ENCODE data around the gene ANKS1A. TPM values are rescaled to one million over a fixed set of nuclear protein-coding genes. Genes with fewer than 3 reads are reported as not detected.

The ANKS1A gene
- total RNA-seq, 2 donors from 2014 or later: 34.9 to 36.4 TPM

DNA sequence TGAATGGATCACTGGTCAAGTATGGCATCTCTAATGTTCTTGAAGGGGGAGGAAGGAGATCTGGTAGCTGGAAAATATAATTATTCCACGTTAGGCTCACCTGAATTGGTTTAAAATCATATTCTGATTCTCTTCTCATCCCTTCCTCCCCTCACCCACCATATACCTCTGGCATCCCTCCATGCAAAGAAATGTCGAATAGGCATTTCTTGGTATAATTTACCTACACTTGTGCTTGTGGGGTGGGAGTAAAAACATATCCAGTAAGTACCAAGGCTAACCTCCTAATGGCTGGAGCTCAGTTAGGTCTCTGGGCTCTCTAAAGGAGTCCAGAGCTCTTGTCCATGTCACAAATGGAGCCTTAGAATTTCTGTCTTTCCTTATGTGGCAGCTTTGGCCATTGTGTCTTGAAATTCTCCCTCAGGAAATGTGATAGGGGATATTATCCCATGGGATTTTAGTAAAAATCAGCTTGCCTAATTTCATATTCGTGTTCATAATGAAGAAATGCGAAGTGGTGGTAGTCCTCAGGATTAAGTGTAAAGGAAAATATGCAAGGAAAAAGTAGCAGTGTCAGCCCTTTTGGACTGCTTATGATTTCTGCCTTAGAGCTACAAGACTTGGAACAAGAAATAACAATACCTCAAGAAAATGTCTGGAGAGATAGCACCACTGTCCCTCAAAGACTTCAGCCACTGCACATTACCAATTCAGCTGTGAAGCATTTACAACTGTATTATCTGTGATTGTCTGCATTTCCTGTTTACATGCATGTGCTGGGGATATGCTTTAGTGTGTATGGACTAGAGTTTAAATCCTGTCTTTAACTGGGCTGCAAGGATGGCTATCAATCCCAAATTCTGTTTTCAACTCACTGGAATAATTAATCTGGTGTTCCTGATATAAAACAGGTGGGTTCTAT is 13.5 kb upstream of the ANKS1A start:
- peaks cover 21% of the 10 kb centered on the region for H3K4me1 Mint-ChIP-seq
- no peak overlapping the region for H3K4me3 Mint-ChIP-seq
- no peak overlapping the region for H3K27ac ChIP-seq (ENCODE audit: low read depth, low read length)
- H3K9ac ChIP-seq (ENCODE audit: extremely low read depth, low read length, poor library complexity, severe bottlenecking): no peak overlapping the region
- peak overlapping the region; percentile 77 for H3K27ac Mint-ChIP-seq
- no peak for DNase-seq
- TF ChIP-seq, protein P1, sequence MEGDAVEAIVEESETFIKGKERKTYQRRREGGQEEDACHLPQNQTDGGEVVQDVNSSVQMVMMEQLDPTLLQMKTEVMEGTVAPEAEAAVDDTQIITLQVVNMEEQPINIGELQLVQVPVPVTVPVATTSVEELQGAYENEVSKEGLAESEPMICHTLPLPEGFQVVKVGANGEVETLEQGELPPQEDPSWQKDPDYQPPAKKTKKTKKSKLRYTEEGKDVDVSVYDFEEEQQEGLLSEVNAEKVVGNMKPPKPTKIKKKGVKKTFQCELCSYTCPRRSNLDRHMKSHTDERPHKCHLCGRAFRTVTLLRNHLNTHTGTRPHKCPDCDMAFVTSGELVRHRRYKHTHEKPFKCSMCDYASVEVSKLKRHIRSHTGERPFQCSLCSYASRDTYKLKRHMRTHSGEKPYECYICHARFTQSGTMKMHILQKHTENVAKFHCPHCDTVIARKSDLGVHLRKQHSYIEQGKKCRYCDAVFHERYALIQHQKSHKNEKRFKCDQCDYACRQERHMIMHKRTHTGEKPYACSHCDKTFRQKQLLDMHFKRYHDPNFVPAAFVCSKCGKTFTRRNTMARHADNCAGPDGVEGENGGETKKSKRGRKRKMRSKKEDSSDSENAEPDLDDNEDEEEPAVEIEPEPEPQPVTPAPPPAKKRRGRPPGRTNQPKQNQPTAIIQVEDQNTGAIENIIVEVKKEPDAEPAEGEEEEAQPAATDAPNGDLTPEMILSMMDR (conservative IDR thresholded peaks at IDR 0.05): no peak
- peaks cover 70% of the 10 kb centered on the region for H3K36me3 Mint-ChIP-seq (ENCODE audit: low read depth)
- no peaks in the 10 kb centered on the region for H3K27me3 Mint-ChIP-seq (ENCODE audit: insufficient read depth)
- H3K4me3 ChIP-seq (ENCODE audit: low read length): no peak overlapping the region
- peaks cover 91% of the 10 kb centered on the region for H3K36me3 ChIP-seq (ENCODE audit: control insufficient read depth, insufficient read depth, low read length)
- no peaks in the 10 kb centered on the region for H3K9me3 Mint-ChIP-seq
- no peaks in the 10 kb centered on the region for H3K27me3 ChIP-seq (ENCODE audit: control insufficient read depth, insufficient read depth, low read length, poor library complexity, severe bottlenecking)
- 86 to 96% methylated on average over 2 to 4 of the region's 4 CpGs for WGBS, 2 experiments (ENCODE audit: insufficient coverage in 1 of 2, insufficient read length in 1 of 2)
- H3K9me3 ChIP-seq (ENCODE audit: control insufficient read depth, low read length): no peaks in the 10 kb centered on the region
- no peaks in the 10 kb centered on the region for H3K4me1 ChIP-seq (ENCODE audit: control insufficient read depth, insufficient read depth, low read length)

DNA sequence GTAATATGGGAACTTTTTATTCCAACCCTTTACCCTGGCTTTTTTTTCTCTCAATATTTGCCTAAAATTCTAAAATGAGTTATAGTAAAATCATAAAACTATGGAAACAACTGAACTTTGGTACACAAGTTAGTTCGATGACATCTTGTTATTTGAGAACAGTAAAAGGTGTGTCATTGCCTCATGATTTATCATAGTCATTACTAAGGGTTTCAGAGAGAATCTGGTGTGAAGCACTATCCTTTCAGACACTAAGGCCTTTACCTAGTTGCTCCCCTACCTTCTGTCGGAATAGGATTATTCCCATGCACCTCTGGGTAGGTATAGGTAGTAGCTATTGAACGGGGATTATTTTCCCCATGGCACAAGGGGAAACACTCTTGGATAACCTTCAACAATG is 12.6 kb upstream of the ANKS1A start:
- H3K36me3 ChIP-seq (ENCODE audit: control insufficient read depth, insufficient read depth, low read length): peaks cover 91% of the 10 kb centered on the region
- H3K4me3 Mint-ChIP-seq: no peak overlapping the region
- H3K9ac ChIP-seq (ENCODE audit: extremely low read depth, low read length, poor library complexity, severe bottlenecking): no peak overlapping the region
- no peaks in the 10 kb centered on the region for H3K9me3 Mint-ChIP-seq
- no peaks in the 10 kb centered on the region for H3K27me3 ChIP-seq (ENCODE audit: control insufficient read depth, insufficient read depth, low read length, poor library complexity, severe bottlenecking)
- H3K36me3 Mint-ChIP-seq (ENCODE audit: low read depth): peaks cover 66% of the 10 kb centered on the region
- peaks cover 21% of the 10 kb centered on the region for H3K4me1 Mint-ChIP-seq
- WGBS, 2 experiments (ENCODE audit: insufficient coverage in 1 of 2, insufficient read length in 1 of 2): 85 to 100% methylated on average over 1 to 3 of the region's 3 CpGs
- H3K9me3 ChIP-seq (ENCODE audit: control insufficient read depth, low read length): no peaks in the 10 kb centered on the region
- DNase-seq: no peak
- no peak overlapping the region for H3K27ac ChIP-seq (ENCODE audit: low read depth, low read length)
- no peak overlapping the region for H3K4me3 ChIP-seq (ENCODE audit: low read length)
- H3K27me3 Mint-ChIP-seq (ENCODE audit: insufficient read depth): no peaks in the 10 kb centered on the region
- peak overlapping the region; percentile 77 for H3K27ac Mint-ChIP-seq
- no peaks in the 10 kb centered on the region for H3K4me1 ChIP-seq (ENCODE audit: control insufficient read depth, insufficient read depth, low read length)
- TF ChIP-seq, protein P1 (conservative IDR thresholded peaks at IDR 0.05): no peak

DNA sequence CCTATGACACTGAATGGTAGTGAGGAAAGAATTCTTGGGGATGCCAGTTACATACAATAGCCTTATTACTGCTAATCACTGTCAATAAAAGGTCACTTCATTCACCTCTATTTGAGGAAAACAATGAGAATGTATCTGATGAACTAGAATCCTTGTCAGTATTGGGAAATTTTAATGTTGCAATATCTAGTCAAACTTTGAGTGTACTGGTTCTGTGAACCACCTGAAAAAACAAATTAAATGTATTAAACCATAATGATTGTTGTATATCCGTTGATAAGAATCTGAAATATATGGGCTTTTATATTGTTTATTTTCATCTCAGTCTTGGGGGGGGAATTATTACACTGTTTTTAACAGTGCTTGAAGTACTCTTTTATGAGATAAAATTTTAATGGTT is 11.8 kb upstream of the ANKS1A start:
- no peaks in the 10 kb centered on the region for H3K27me3 Mint-ChIP-seq (ENCODE audit: insufficient read depth)
- Histone ChIP-seq H3K9ac (ENCODE audit: extremely low read depth, low read length, poor library complexity, severe bottlenecking) (no peak overlapping the region), H3K4me3 (ENCODE audit: low read length) (no peak overlapping the region), H3K27ac (ENCODE audit: low read depth, low read length) (no peak overlapping the region), H3K36me3 (ENCODE audit: control insufficient read depth, insufficient read depth, low read length) (peaks cover 87% of the 10 kb centered on the region), H3K4me1 (ENCODE audit: control insufficient read depth, insufficient read depth, low read length) (no peaks in the 10 kb centered on the region), H3K27me3 (ENCODE audit: control insufficient read depth, insufficient read depth, low read length, poor library complexity, severe bottlenecking) (no peaks in the 10 kb centered on the region), H3K9me3 (ENCODE audit: control insufficient read depth, low read length) (no peaks in the 10 kb centered on the region)
- H3K36me3 Mint-ChIP-seq (ENCODE audit: low read depth): peaks cover 61% of the 10 kb centered on the region
- DNase-seq: no peak
- no peaks in the 10 kb centered on the region for H3K9me3 Mint-ChIP-seq
- H3K4me1 Mint-ChIP-seq: peaks cover 21% of the 10 kb centered on the region
- 93% methylated on average over 1 of the region's 1 CpG; no CpG with 5 or more reads in 1 of the 2 experiments for WGBS, 2 experiments (ENCODE audit: insufficient coverage in 1 of 2, insufficient read length in 1 of 2)
- no peak overlapping the region for H3K4me3 Mint-ChIP-seq
- H3K27ac Mint-ChIP-seq: no peak overlapping the region
- TF ChIP-seq, protein P1 (conservative IDR thresholded peaks at IDR 0.05): no peak

All from endodermal cell (in vitro differentiated cells).